ENCODE data around the gene PNMT. TPM values are rescaled to one million over a fixed set of nuclear protein-coding genes. Genes with fewer than 3 reads are reported as not detected.

PNMT gene
- total and polyA plus RNA-seq, 2 donors (not counting 1 experiment from before 2014, with no cell fraction given) = 0.13 to 0.76 TPM

- WGBS (ENCODE audit: insufficient coverage) = 65% methylated on average over 12 of the region's 14 CpGs
- ATAC-seq (ENCODE audit: low read depth) (no peak), DNase-seq (no peak)
- H3K9me3 Mint-ChIP-seq (ENCODE audit: insufficient read depth) = no peaks in the 10 kb centered on the region
- Histone ChIP-seq H3K27me3 (replicated peaks in 1 of 4; ENCODE audit: control extremely low read depth in 1 of 4, control insufficient read depth in 3 of 4, insufficient read depth in 4 of 4, low read length in 3 of 4) (no peaks in the 10 kb centered on the region), H3K27ac (ENCODE audit: low read length in 2 of 2) (no peak overlapping the region), H3K4me2 (replicated peaks; ENCODE audit: low read depth, low read length, poor library complexity, severe bottlenecking) (no peak overlapping the region), H3K4me3 (ENCODE audit: control extremely low read depth in 1 of 5, extremely low read depth in 1 of 5, insufficient read depth in 1 of 5, low read depth in 2 of 5, low read length in 4 of 5) (no peak overlapping the region), H3K79me2 (ENCODE audit: control insufficient read depth, insufficient read depth, low read length) (no peaks in the 10 kb centered on the region), H3K4me1 (ENCODE audit: control insufficient read depth in 2 of 2, insufficient read depth in 2 of 2, low read length in 2 of 2) (peaks cover 12 to 19% of the 10 kb centered on the region in 2 donors), H3K9ac (ENCODE audit: low read length) (no peak overlapping the region), H2AFZ (ENCODE audit: insufficient read depth, low read depth, low read length, poor library complexity, severe bottlenecking) (no peak overlapping the region), H4K20me1 (ENCODE audit: control insufficient read depth, insufficient read depth, low read length, poor library complexity, severe bottlenecking) (no peaks in the 10 kb centered on the region), H3K36me3 (replicated peaks in 1 of 2; ENCODE audit: control extremely low read depth in 1 of 2, control insufficient read depth in 1 of 2, extremely low read depth in 1 of 2, insufficient read depth in 2 of 2, low read length in 1 of 2) (no peaks in the 10 kb centered on the region), H3K9me3 (ENCODE audit: control extremely low read depth in 1 of 3, control insufficient read depth in 2 of 3, insufficient read depth in 1 of 3, low read length in 2 of 3) (no peaks in the 10 kb centered on the region)
- no peak overlapping the region for H3K27ac Mint-ChIP-seq
- peaks cover 9% of the 10 kb centered on the region for H3K4me1 Mint-ChIP-seq
- POLR2A ChIA-PET = no interaction called here
- no peaks in the 10 kb centered on the region for H3K27me3 Mint-ChIP-seq
- H3K4me3 Mint-ChIP-seq = no peak overlapping the region
- intact Hi-C loops (cut with micrococcal nuclease) = no loop called here
- TF ChIP-seq, protein P1, sequence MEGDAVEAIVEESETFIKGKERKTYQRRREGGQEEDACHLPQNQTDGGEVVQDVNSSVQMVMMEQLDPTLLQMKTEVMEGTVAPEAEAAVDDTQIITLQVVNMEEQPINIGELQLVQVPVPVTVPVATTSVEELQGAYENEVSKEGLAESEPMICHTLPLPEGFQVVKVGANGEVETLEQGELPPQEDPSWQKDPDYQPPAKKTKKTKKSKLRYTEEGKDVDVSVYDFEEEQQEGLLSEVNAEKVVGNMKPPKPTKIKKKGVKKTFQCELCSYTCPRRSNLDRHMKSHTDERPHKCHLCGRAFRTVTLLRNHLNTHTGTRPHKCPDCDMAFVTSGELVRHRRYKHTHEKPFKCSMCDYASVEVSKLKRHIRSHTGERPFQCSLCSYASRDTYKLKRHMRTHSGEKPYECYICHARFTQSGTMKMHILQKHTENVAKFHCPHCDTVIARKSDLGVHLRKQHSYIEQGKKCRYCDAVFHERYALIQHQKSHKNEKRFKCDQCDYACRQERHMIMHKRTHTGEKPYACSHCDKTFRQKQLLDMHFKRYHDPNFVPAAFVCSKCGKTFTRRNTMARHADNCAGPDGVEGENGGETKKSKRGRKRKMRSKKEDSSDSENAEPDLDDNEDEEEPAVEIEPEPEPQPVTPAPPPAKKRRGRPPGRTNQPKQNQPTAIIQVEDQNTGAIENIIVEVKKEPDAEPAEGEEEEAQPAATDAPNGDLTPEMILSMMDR (IDR thresholded peaks at IDR 0.05) = no peak
- TF ChIP-seq EZH2 (IDR thresholded peaks at IDR 0.05; ENCODE audit: borderline replicate concordance, insufficient read depth, low read depth, low read length, poor library complexity, severe bottlenecking) = no peak
- CTCF ChIA-PET = no interaction called here
These were observed 41.2 kb downstream of the PNMT start for GRCh38 chr17:39709319-39709997.
